HCT116 (cell line): ENCODE data around the gene ACTN2.

Source experiments
- CTCF ChIP-seq, 3 experiments: fragments of 200-600 bp in 1 of 3; sonication (generic) in 1 of 3; IDR thresholded peaks in 2 of 3; conservative IDR thresholded peaks in 1 of 3; 2 replicates each; pipeline ENCODE4 v1.5.1; 2012 to 2017; ENCODE audit warnings: low read depth in 2 of 3, low read length in 2 of 3, antibody characterized with exemption in 1 of 3, borderline replicate concordance in 1 of 3, control low read depth in 1 of 3, mild to moderate bottlenecking in 1 of 3, mixed read lengths in 1 of 3, mixed run types in 1 of 3, moderate library complexity in 1 of 3; ENCODE audit not compliant: insufficient read depth in 1 of 3
- MAX ChIP-seq: IDR thresholded peaks from 2 replicates; pipeline ENCODE4 v1.6.1; 2012
- POLR2A ChIP-seq: IDR thresholded peaks from 2 replicates; pipeline ENCODE4 v1.7.0; 2011; ENCODE audit warnings: borderline replicate concordance; ENCODE audit not compliant: insufficient read depth, insufficient read length; ENCODE audit errors: extremely low read depth
- SP1 ChIP-seq: IDR thresholded peaks from 2 replicates; pipeline ENCODE4 v1.6.1; 2012; ENCODE audit warnings: low read depth
- TCF7L2 ChIP-seq: IDR thresholded peaks from 2 replicates; pipeline ENCODE4 v1.7.0; 2011; ENCODE audit warnings: borderline replicate concordance, inconsistent platforms; ENCODE audit not compliant: insufficient read depth, insufficient read length; ENCODE audit errors: extremely low read depth
- ZFX ChIP-seq: fragments of 450-650 bp; IDR thresholded peaks from 2 replicates; pipeline ENCODE4 v1.6.1; 2017

- no peak for TF ChIP-seq ZFX
- TF ChIP-seq MAX = no peak
- TF ChIP-seq POLR2A = no peak
- TF ChIP-seq SP1 = no peak
- no peak for TF ChIP-seq CTCF (IDR thresholded peaks at IDR 0.05 in 2 of 3, conservative IDR thresholded peaks at IDR 0.05 in 1 of 3; ENCODE audit: borderline replicate concordance in 1 of 3, insufficient read depth in 1 of 3, low read depth in 2 of 3, low read length in 2 of 3)
- TF ChIP-seq TCF7L2 = no peak
Measured at GRCh38 chr1:236720206-236720605, 33.9 kb downstream of the ACTN2 start.
